Stimulated activated CD4-positive, alpha-beta T cell treated with anti-CD3 and anti-CD28 coated beads, Interleukin-12 subunit alpha, Interleukin-12 subunit beta, amount 100 ng/mL, for 4 hours (primary cell): Measurements from ENCODE around the gene MYRIP.
"Not testable (repeated sequence)": the region's sequence is repeated elsewhere in the genome, so short reads cannot be mapped to it uniquely, and the experiment has no call there.

Experiments used
- DNase-seq: peaks from one replicate; pipeline ENCODE4 v3.0.0-alpha.2; 2020

Gene MYRIP

DNA sequence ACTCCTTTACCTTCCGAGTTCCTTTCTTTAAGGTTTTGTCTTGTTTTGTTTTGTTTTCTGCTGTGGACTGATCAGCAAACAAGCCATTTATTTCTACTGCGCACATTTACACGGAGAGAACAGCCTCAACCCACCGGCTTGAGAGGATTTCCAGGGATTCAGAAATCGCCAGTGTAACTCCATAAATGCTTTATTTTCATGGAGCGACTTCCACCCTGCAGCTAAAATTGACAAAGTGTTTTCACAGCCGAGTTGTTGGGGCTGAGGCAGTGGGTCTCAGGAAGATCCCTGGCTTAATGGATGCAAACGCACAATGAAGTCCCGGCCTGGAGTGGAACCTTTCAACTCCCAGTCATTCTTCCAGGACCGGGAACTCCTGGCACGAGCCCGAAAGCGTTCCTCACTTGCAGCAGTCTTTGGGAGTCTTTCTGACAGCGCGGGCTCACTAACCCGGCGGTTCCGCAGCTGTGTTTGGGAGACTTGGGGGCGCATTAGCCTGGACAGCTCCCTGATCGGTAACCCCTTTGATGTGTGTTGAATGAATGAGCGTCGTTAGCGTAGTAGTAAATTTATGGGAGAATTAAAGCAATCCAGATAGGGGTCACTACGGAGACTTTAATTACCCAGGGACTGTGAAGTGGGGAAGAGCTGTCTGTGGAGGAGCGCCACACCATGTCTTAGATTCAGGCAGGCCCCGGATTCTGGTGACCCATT lies 785 bp upstream of the MYRIP start:
- DNase-seq, result no peak

DNA sequence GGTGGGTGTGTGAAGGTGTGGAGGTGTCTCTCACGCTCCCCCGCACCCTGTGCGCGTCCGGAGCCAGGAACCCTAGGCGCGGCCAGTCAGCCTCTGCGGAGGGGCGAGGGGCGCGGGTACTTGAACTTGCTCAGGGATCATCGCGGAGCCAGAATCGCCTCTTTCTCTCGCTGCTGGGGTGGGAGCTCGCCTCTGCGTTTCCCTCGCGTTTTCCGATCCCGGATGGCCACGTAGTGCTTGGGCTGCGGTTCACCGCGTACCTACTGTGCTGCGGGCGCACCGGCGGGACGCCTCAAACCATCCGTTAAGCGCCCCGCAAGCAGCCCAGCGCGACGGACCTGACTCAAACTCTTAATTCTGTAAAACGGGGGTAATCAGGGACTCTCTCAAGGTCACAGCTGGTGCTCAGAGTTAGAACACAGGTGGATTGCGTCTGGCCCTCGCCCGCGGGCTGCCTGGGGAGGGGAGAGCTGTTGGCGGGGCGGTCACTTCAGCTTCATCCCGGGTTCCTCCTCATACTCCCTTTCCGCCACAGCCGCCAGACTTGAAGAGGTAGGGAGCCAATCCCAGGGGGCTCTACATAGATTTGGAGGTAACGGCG lies 686 bp downstream of the MYRIP start:
- no peak for DNase-seq

DNA sequence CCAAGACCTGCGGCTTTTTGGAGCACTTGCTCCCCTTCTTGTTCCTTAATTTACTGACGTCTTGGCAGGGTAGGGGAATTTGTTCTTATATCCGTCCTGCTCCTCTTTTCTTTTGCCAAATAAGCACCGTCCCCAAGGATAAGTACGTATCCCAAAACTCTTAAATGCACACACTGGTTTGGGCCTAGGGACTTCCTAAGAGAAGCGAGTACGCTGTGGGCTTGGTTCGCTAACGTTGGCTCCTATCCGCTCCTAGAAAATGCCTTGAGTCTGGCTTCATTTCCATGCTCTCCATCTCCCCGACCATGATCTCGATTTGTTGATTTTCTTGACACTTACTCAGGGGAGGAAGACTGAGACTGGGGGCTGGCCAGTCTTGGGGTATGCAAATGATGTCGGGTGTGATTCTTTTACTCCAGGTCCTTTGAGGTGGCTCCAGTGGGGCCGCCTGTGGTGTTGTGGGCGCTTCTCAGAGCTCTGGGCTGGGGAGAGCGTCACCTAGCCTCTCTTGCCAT lies 1.3 kb downstream of the MYRIP start:
- no peak for DNase-seq

DNA sequence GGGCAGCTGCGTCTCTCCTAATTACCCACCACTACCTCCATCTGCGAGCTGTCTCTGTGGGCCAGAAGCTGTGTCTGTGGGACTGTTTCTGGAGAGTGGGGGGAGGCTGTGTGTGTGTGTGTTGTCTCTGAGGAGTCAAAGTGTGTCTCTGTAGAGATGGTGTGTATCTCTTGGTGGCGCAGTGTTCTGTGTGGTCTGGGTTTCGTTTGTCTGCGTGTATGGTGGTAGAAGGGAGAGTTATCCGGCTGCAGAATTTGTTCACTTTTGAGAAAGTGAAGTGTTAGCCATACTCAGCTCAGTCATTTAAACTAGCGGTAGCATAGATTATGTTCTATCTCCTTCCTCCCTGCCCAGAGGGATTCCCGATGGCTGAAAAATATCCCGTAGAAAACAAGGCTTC lies 2.2 kb downstream of the MYRIP start:
- no peak for DNase-seq

DNA sequence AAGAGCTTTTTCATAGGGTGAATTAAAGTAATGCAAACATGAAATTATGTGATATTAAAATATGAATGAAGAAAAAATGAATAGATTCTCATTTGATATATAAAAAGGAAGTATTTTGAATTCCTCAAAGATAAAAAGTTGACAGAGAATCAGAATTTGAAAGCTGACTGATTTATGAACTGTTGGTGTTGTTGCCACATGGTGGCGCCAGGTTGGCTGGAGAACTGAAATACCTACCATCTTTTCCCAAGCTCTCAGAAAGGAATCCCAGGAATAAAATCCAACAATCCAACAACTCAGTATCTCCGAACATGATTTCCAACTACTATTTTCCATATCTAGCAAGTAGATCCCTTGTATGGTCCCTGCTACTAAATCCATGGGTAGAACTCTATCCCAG lies 3.1 kb downstream of the MYRIP start:
- no peak for DNase-seq

DNA sequence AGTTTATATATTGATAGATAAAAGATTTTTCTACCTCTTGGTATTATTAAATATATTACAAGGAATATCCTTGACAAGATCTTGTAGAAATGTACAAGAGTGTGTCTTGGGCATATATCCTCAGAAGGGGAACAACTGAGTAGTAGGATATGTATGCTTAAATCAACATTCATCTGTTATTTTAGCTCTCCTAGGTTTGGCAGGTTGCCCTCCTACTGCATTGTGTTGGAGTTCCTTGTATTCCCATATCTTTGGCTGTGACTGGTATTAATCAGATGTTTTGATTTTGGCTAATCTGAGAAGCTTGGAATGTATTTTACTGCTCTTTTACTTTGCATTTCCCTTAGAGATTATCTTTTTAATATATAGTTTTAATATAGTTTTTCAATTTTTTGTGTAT lies 4.6 kb downstream of the MYRIP start:
- DNase-seq, result no peak

DNA sequence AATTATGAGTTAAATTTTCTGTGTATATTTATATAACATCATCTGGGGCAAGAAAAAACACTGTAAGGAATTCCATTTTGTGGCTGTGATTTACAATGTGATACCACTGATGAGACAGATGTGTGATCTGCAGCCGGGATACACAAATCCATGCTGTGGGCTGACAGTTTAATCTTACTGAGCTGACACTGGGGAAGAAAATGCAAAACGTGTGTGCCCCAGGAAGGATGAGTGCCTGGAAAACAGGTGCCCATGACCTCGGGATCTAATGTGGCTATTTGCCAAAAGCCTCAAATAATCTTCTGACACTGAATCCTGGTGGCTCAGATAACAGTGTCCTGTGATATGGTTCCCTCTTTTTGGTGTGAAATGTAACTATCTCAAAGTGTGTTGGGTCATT lies 10.5 kb downstream of the MYRIP start:
- no peak for DNase-seq

DNA sequence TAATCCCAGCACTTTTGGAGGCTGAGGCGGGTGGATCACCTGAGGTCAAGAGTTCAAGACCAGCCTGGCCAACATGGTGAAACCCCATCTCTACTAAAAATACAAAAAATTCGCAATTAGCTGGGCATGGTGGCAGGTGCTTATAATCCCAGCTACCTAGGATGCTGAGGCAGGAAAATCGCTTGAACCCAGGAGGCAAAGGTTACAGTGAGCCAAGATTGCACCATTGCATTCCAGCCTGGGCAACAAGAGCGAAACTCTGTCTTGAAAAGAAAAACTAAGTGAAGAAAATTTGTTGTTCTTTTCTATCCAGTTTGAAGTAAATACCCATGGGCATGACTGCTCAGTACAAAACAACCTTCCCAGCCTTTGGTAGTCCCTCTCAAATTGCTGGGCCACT lies 24.4 kb downstream of the MYRIP start:
- not testable (repeated sequence) for DNase-seq

DNA sequence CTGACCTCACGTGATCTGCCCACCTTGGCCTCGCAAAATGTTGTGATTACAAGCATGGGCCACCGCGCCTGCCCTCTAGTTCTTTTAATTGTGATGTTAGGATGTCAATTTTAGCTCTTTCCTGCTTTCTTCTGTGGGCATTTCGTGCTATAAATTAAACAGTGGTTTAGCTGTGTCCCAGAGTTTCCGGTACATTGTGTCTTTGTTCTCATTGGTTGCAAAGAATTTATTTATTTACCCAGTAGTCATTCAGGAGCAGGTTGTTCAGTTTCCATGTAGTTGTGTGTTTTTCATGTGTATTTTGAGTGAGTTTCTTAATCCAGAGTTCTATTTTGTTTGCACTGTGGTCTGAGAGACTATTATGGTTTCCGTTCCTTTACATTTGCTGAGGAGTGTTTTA lies 30.1 kb downstream of the MYRIP start:
- no peak for DNase-seq

DNA sequence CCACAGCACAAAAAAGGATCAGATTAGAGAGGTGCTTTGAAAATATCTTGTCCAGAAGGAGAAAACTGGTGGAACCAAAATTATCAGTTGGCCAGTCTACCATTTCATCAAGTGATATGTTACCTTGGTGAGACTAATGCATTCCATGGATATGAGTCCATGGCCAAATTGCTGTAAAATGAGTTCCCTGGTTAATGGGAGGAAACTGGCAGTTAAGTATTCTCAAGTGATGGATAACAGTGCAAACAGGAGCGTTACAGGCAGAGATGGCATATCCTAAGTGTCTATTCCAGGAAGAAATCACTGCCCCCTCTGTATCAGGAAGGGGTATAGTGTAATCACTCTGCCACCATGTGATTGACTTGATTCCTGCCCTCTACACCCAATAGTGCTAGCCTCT lies 34.0 kb downstream of the MYRIP start:
- no peak for DNase-seq

DNA sequence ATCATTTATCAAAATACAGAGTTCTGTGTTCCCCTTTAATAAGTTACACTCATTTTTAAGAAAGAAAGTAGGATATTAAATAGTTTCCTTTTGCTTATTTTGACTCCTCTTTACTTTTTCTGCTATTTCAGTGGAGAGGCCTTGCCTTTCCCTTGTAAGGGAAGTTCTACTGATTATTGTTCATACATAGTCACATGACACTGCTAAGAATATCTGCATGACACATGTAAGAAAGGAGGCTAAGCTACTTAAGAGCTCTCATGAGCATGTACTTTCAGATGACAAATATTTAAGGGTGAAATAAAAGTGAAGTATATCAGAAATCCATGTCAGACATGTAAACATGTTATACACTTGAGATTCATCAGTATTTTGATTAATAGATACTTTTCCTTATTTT lies 39.0 kb downstream of the MYRIP start:
- no peak for DNase-seq

DNA sequence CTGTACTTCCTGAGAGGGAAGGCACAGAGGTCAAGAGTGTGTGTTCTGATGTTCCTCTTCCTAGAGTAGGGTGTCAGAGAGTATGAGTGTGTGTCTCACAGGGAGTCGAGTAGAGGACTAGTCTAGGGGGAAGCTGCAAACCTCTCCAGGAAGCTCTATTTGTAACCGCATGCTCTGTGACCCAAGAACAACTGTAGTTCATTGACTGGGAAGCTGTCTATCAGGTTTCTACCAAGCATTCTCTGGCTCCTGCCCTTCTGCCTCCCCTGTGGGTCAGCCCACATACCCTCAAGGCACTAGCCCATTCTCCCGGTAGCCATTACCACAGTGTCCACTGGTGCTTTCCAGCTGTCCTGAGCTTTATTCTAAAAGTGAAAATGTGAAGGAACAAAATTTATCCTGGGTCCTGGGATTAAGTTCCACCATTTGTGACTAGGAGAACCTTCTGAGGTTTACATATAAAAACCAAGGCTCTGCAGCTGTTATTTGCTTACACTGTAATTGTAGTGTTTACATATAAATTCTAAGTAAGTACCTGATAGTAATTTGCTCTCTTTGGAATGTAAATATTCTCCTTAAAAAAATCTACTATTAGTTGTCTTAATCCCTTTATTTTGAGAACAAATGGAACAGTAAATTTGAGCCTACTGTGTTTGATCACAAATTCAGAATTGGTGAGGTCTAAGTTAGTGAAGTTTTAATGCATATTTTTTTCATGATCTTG lies 40.7 kb downstream of the MYRIP start:
- DNase-seq, result no peak

DNA sequence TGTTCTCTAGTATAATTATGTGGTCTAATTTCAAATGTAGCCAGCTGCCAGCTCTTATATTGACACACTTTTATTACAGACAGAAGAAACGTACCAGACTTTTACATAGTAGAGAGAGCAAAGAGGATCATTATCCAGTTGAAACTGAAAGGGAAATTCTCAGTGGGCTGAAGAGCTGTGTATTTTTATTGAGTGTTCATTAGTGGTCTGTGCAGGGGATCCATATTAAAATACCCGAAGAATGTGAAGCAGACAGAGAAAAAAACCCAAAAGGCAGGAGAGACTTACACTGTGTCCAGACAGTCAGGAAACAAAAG lies 41.3 kb downstream of the MYRIP start:
- DNase-seq, result no peak

DNA sequence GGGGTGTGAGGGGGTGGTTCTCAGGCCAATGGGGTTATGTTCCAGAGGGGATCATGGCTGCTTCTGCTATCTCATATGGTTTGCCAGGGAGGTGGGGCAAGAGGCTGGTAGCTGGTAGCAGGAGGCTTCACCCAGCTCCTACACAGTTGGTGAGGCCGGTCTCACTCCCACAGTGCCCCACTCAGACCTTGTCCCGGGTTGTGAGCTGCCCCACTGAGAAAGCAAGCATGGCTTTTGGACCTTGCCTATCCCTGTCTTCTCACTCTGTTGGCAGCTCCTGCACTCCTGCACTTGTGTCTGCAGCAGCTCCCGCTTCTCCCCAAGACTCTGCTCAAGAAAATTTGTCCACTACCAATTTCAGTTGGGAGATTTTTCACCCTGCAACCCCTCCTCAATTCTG lies 46.1 kb downstream of the MYRIP start:
- DNase-seq, result no peak

DNA sequence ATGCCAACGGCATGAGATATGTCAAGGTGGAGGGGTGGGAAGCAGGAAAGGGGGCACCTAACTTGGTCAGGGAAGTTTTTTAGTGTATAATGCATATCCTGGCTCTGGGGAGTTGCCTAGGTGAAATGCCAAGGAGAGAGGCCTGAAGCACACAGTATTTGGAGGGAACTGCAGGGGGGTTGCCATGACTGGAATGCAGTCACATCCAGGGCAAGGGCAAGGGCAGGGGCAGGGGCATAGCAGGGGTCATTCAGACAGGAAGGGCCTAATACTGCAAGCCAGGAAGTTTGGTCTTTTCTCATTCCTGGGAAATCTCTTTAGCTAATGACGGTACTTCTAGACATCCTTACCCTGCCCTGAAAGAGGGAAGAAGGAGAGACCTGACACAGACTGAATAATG lies 60.5 kb downstream of the MYRIP start:
- no peak for DNase-seq

DNA sequence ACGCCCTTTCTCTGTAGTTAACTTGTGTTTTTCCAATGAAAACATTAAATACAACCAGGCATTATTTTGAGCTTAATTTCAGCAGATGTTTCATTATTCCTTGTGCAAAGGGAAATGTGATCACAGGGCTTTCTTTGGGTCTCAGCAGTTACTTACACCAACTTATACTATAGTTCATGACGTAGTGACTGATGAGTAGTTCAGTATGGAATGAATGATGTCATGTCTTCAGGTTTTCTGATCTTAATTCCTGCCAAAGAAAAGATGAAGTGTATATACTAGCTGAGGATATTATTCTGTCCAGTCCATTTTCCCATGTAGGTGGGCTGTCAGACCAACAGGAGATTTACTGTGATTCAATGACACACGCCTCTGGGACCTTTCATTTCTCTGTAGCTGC lies 61.3 kb downstream of the MYRIP start:
- no peak for DNase-seq

DNA sequence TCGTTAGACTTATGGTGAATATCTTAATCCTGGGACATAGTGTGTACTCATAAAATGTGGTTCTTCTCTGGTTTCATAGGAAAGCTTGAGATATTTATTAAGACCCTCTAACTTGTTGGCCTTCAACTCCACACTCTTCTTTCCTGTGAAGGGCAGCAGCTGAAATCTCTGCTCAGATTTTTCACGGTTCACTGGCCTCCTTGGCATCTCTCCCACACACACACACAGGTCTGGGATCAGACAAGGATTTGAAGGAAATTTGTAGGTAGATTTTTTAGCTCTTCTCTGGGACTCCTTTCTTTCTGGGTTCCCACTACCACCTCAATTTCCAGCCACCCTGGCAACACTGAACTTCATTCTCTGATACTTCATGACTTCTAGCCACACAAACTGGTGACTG lies 70.2 kb downstream of the MYRIP start:
- no peak for DNase-seq

DNA sequence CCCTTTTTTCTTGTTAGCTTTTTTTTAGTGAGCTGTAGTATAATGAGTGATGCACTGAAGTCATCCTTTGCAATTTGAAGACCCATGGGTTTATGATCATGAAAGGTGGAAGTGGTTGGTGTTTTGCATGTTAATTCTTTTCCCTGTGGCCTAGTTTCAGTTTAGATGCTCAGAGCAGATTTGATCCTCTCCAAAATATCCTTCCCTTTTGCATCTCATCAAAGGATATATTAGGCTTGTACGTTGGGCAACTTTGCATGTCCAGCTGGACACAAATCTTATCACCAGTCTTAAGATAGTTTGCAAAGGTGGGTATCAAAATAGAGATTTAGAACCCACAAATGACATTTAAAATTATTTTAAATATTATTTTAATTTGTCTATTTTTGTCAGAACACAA lies 72.7 kb downstream of the MYRIP start:
- no peak for DNase-seq

DNA sequence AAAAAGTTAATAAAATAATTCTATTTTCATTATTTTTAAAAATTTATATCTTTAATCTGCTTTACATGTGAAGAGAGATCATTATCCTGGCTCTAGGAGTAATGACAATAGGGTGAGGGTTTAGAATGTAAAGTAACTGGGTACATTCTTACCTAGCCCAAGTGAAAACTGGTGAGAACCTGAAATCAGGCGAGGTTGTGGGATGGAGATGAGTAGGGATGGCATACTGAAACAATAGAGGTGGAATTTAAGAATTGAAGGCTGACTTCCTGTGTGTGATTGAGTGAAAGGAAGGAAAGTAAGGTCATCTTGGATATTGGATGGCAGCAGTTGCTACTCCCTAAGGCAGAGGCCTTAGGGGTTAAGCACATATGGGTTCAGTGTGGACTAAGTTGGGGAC lies 82.7 kb downstream of the MYRIP start:
- DNase-seq, result no peak

DNA sequence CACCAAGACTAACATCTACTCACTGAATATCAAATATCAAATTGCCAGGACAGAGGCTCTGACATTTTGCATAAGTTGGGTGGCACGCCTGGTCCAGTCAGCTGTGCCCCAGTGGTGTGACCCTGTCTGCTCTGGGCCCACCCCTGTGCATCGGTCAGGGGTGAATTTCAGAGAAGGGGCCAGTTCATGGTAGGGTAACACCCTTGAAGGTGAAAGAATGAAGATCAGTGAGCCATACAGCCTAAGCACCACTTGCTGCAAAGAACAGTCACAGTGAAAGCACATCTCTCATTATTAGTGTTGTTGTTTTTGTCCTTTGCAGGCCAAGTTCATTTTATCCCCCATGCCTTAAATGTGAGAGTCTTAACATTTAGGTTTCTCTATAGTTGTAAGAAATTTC lies 86.8 kb downstream of the MYRIP start:
- no peak for DNase-seq

DNA sequence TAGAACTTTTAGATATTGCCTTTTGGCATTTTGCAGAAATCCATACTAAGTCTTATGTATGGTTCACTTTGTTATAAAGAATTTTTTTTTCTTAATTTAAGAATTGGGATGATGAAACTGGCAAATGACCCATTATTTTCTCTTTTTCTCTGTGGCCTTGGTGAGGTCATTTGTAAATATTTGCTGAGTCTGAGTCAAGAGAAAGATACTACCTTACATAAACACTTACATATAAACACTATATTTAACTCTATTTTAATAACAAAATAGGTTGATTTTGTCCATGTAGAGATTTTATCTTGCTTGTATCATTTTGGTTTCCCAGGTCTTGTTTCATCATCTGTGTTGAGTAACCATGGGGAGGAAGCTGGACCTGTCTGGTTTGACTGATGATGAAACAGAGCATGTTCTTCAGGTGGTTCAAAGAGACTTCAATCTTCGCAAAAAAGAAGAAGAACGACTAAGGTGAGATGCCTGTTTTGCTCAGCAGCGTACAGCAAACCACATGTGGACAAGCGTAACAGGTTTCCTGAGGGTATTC lies 91.1 kb downstream of the MYRIP start:
- no peak for DNase-seq

DNA sequence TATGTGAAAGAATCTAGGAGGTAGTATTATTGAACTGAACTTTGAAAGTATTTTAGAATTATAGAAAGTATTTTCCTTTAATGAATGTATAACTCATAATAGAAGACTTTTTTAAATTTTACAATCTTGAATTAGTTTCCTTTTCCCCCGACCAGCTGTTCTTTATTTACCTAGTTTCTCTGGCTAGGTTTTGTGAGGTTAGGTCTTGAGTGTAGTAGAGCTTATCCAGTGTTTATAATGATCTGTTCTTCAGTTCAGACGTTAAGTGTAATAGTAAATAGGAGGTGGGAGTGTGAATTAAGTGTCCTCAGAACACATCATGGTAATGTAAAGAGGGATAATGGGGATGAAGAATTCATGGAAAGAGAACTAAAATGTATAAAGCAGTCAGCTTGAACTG lies 93.8 kb downstream of the MYRIP start:
- no peak for DNase-seq

DNA sequence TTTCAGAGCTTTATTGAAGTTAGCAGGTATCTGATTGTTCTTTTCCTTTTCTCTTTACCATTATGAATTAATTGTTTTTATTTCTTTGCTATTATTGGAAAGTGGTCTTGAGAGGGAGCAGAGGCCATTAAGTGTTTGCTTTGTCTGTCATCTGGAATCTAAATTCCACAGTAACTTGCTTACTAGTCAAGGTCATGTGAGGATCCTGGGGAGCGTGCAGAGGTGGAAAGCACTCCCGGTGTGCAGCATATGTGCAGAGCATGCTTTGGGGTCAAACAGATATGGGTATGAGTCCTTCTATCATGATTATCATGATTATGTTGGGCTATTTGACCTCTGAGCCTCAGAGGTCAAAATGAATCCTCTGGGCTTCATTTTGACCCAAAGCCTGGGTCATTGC lies 96.4 kb downstream of the MYRIP start:
- no peak for DNase-seq

DNA sequence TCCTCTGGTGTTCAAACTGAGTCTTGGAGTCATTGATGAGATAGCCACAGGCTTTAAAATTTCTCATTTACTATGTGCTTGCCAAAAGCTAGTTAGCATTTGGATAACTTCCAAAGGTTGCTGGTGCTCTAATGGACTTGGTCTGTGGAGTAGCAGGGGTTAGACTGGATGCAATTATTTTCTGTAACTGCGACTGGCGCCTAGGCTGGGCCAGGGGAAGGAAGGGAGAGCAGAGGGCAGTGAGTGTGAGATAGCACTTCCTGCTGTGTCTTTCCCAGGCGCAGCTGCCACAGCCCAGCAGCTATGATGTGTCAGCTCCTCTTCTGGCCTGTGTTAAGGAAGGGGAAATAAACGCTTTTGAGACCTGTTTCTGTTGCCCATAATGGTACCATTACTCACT lies 98.6 kb downstream of the MYRIP start:
- DNase-seq, result no peak
